HG03139 (cell line): Measurements from ENCODE around the gene RTEL1.

Source experiments
- ATAC-seq: cut with Tn5 transposase; IDR thresholded peaks from one replicate; pipeline ENCODE4 v1.9.1; 2021; ENCODE audit not compliant: unreplicated experiment

RTEL1 gene

DNA sequence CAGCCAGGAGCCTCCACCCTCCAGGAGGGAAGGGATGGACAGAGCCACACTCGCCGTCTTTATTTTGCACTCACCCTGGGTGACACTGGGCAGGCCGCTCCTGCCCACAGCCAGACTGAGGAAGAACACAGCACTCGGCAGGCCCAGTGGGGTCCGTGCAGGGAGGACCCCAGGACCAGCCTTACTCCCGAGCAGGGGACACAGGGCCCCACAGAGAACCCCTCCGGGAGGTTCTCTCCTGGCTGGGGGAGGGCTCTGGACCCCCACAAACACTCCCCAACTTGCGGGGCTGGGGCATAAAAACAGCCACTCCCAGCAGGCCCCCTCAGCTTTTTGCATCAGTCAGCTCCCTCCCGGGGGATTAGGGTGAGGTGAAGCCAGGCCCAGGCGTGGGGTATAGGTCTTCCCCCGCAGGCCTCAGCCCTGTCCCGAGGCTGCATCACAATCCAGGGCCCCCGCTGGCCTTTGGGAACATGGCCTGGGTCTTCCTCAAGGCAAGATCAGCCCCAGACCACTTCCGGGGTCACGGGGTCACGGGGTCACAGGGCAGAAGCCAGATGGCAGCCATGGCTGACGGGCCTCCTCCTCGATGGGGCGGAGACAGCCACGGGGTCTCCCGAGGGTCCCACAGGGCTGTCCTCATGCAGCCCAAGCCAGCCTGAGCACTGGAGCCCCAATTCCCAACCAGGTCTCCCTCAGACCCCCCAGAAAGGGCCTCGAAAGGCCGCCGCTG, 41.5 kb downstream of the RTEL1 start:
- no peak for ATAC-seq

GRCh38 chr20:63700199-63701050, 42.3 kb downstream of the RTEL1 start:
- ATAC-seq, result no peak

- ATAC-seq, result no peak
Observed at GRCh38 chr20:63701051-63701328, 42.9 kb downstream of the RTEL1 start.

DNA sequence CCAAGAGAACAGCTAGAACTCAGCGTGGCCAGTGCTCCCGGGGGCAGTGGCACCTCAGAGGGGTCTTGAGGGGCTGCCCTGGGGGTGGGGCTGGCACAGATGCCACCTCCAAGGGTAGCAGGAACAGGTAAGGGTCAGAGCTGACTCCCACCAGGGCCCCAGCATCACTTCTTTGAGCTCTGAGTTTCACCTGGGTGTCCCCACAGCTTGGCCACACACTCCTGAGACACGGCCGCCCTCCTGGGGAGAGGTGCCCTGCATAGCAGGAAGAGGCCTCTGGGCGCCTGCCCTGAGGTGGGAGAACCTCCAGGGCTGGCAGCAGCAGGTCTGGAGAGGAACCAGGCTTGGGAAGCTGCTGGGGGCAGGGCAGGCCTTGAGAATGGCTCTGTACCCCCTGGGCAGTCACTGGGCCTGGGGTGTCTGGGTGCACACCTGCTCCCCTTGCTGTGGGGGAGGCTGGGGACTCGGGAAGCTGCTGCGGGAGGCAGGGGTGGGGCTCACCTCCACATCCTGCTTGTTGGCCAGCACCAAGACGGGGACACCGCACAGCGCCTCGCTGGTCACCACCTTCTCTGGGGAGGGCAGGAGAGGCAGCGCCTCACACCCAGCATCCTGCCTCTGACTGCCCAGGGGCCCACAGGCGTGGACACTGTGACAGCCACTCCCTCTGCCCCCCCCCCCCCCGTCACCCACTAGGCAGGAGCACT, 43.4 kb downstream of the RTEL1 start:
- no peak for ATAC-seq

DNA sequence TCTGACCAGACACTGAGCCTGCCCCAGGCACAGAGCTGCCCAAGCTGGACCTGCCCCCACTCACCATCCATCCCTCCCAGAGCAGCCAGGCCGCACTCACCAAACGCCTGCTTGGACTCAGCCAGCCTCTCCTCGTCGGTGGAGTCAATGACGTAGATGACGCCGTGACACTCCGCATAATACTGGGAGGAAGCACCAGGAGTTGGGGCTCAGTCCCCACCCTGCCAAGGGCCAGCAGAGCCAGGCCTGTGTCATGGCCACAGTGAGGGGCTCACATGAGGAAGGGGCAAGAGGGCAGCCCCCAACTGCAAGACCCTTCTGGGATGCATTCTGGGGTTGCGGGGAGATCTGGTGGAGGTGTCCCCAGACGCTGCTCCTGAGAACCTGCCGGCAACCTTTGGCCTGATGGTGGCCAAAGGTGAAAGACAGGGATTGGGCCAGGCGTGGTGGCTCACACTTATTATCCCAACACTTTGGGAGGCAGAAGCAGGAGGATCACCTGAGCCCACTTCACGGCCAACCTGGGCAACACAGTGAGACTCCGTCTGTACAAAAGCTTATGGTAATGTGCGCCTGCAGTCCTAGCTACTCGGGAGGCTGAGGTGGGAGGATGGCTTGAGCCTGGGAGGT, 44.0 kb downstream of the RTEL1 start:
- no peak for ATAC-seq

DNA sequence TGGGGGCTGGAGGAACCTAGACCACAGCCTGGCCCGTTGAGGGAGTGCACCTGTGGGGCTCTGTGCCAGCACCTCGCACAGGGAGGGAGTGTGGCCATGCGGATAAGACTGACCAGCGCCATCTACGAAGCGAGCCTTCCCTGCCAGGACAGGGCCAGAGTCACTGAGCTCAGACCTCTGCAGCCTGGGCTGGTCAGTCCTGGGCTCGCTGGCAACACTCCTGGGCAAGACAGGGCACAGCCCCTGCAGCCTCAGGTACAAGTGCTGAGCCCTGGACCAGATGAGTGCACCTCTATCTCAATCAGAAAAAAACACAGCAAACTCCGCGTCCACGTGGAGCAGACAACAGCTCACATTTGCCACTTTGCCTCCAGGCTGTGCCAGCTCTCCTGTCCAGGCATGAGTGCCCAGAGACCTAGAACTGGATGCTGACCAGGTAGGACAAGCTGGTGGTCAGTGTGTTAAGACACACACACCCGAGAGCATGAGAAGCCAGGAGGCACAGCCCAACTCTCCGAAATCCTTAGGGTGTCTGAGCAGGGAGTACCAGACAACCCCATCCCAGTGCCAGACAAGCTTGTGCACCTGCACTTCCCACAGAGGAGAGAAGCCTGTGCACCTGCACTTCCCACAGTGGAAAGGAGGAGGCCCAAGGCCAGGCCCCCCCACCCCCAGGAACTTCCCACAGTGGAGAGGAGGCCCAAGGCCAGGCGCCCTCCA, 44.8 kb downstream of the RTEL1 start:
- no peak for ATAC-seq

- no peak for ATAC-seq
Observed at GRCh38 chr20:63703471-63703975, 45.4 kb downstream of the RTEL1 start.

DNA sequence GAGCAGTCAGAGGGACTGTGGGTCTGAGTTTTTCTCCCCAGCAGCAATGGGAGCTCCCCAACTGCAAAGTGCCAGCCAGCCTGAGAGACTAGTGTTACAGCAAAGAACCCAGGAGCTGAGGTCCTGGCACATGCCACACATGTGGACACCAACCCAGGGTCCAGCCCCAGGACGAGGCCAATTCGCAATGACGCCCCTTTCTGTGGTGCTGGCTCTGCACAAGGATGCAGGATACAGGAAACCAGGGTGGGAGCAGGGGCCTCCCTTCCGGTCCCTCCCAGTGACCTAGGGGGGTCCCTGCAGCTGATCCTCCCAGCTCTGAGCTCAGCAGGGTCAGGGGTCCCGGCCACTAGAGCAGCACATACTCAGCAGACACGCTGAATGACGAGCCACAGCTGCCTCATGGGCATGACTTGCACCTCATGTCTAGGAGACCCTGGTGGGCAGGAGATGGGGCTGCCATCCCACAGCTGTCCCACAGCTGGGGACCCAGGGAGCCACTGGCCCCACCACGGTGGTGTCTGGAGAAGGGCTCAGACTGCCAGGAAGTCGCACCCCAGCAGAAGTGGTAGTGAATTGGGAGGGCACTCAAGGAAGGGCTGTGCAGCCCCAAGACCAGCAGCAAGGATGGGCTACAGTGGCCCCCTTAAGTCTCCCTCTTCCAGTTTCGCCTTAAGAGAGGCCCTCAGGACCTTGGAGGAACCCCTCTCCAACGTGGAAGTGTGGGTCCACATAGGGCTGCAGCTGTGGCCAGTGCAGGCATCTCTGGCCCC, 46.0 kb downstream of the RTEL1 start:
- no peak for ATAC-seq

- ATAC-seq, result no peak
Observed at GRCh38 chr20:63704749-63705117, 46.6 kb downstream of the RTEL1 start.

DNA sequence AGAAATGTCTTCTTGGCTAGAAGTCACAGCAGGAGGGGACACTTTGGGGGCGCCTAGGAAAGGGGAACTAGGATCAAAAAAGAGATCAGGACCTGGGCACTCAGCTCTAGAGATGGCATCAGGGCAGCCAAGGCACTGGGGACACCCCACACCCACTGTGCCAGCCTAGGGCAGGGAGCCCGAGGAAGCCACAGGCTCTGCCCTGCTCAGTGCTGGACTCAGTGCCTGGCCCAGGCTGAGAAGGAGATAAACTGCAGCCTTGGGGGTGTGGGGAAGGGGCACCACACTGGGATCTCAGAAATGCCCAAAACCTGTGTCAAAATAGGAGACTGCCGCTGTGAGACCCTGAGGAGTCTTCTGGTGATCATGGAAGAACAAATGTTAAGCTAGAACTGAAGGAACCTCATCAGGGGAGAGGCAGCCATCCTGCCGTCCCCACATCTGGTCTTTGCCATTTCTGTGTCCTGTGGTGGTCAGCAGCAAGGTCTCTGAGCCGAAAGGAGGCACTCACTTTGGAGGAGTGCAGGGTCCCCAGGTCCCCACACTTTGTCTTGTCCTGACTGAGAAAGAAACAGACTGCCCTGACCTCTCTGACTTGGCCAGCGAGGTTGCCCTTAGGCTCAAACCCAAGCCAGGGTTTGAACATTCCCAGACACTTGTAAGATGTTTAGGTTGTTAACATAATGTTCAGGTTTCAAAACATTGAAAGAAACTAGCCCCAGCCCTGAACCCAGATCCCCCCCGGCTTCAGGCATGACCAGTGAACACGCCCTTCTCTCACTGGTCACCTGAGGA, 47.3 kb downstream of the RTEL1 start:
- ATAC-seq, result no peak

DNA sequence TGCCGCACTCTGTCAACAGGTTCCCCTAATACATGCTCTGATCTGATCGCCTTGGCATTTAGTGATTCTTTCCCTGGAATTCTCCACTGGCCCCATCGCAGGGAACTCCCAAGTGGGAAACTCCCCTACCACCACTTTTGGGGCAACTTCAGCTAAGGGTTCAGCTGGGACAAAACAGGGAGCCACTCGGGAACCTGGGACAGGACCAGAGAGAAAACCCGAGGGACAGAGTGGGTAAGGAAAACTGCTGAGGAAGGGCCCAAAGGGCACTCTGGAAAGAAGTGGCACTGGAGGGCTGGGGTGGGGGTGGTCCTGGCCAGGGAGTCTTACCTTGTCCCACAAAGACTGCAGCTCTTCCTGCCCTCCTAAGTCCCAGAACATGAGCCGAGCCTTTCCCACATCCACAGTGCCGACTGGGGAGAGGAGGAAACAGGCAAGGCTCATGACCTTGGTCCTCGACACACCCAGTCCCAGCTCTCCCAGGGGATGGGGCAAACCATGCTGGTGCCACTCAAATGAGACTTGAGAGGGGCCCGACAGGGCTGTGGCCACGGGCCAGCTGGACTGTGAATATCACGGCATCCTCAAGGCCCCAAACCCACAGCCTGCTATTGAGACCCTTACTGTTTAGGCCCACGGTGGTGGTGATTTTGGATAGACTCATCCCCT, 48.0 kb downstream of the RTEL1 start:
- ATAC-seq, result no peak

GRCh38 chr20:63706852-63707557, 48.9 kb downstream of the RTEL1 start:
- ATAC-seq, result peak; percentile 7

DNA sequence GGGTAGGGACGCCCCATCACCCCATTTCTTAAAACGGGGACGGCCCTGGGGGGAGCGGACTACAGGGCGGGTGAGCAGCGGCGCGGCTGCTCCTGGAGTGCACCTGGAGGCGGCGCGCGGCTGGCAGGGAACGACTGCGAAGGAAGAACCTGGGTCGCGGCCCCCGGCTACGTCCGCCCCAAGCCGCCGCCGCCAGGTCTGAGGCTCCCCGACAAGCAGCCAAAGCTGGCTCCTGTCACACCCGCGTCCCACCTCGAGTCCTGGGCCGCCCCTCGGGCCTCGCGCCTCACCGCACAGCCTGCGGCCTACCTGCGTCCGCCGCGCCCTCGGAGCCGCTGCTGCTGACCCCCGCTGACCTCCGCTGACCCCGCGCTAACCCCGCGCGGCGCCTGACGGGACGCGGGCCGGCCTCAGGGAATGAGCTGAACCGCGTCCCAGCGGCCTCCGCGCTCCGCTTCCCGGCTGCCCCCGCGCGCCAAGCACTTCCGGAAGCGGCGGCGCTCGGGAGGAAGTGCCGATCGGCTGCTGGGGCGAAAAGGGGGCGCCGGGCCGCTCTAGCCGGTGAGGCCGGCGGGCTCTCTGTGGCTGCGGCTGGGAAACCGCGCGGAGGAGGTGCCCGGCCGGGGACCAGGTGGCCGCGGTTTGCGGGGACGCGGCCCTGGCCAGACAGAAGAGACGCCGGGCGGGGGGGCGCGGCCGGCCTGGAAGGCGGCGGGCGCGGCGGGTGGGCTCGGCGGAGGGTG, 49.6 kb downstream of the RTEL1 start, which contains the start of the genes ARFRP1 and ZGPAT:
TSS of gene ARFRP1 (minus strand) at position 419 of the 743 bp plus-strand sequence. CDS start 885 bp downstream, outside the sequence.
TSS of gene ZGPAT (plus strand) at position 482 of the 743 bp plus-strand sequence. CDS start 542 bp downstream, outside the sequence.
- peak; percentile 64 for ATAC-seq

GRCh38 chr20:63708301-63709148, 50.4 kb downstream of the RTEL1 start:
- peak; percentile 21 for ATAC-seq

- ATAC-seq, result no peak
Observed at GRCh38 chr20:63709149-63709527, 51.0 kb downstream of the RTEL1 start.

DNA sequence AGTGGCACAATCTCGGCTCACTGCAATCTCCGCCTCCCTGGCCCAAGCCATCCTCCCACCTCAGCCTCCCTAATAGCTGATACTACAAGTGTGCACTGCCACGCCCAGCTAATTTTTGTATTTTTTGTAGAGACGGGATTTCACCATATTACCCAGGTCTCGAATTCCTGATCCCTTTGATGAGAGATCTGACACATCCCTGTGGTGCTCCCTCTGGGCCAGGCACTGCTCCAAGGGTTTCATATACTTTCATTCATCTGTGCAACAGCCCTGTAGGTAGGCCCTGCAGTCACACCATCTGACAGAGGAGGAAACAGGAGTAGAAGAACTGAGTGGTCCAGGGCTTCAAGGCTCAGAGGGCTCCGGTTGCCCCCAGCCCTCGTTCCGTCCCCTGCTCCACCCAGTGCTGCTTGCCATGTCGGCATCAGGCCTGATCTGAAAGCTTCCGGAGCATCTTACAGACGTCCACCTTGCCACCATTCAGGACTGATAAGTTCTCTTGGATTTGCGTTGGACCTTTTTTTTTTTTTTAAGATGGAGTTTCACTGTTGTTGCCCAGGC, 53.1 kb downstream of the RTEL1 start:
- no peak for ATAC-seq
